ENCODE results near the gene CDH4. TPM values are rescaled to one million over a fixed set of nuclear protein-coding genes. Genes with fewer than 3 reads are reported as not detected.

The CDH4 gene
- total RNA-seq, 2 donors from 2014 or later: not detected

GRCh38 chr20:61684583-61685235 lies 432.6 kb downstream of the CDH4 start:
- no peak for ATAC-seq (ENCODE audit: insufficient number of reproducible peaks, low FRiP score, low read depth)
- H3K27me3 ChIP-seq (replicated peaks; ENCODE audit: insufficient read depth): no peaks in the 10 kb centered on the region

GRCh38 chr20:61685462-61685861 lies 433.4 kb downstream of the CDH4 start:
- no peaks in the 10 kb centered on the region for H3K27me3 ChIP-seq (replicated peaks; ENCODE audit: insufficient read depth)
- no peak for TF ChIP-seq CTCF (IDR thresholded peaks at IDR 0.05)
- H3K4me3 ChIP-seq: no peak overlapping the region
- no peaks in the 10 kb centered on the region for H3K36me3 ChIP-seq
- no peak for DNase-seq (ENCODE audit: low spot score)
- ATAC-seq (ENCODE audit: insufficient number of reproducible peaks, low FRiP score, low read depth): no peak
- no peak overlapping the region for H3K27ac ChIP-seq
- no peaks in the 10 kb centered on the region for H3K4me1 ChIP-seq (ENCODE audit: control insufficient read depth in 1 of 2, low read depth in 2 of 2)
- no peaks in the 10 kb centered on the region for H3K9me3 ChIP-seq

More at GRCh38 chr20:61684583-61685235, 432.6 kb downstream of the CDH4 start:
- no peak for DNase-seq (ENCODE audit: low spot score)
- H3K9me3 ChIP-seq: no peaks in the 10 kb centered on the region
- no peak for TF ChIP-seq CTCF (IDR thresholded peaks at IDR 0.05)
- H3K27ac ChIP-seq: no peak overlapping the region
- no peak overlapping the region for H3K4me3 ChIP-seq
- H3K36me3 ChIP-seq: no peaks in the 10 kb centered on the region
- H3K4me1 ChIP-seq (ENCODE audit: control insufficient read depth in 1 of 2, low read depth in 2 of 2): no peaks in the 10 kb centered on the region

DNA sequence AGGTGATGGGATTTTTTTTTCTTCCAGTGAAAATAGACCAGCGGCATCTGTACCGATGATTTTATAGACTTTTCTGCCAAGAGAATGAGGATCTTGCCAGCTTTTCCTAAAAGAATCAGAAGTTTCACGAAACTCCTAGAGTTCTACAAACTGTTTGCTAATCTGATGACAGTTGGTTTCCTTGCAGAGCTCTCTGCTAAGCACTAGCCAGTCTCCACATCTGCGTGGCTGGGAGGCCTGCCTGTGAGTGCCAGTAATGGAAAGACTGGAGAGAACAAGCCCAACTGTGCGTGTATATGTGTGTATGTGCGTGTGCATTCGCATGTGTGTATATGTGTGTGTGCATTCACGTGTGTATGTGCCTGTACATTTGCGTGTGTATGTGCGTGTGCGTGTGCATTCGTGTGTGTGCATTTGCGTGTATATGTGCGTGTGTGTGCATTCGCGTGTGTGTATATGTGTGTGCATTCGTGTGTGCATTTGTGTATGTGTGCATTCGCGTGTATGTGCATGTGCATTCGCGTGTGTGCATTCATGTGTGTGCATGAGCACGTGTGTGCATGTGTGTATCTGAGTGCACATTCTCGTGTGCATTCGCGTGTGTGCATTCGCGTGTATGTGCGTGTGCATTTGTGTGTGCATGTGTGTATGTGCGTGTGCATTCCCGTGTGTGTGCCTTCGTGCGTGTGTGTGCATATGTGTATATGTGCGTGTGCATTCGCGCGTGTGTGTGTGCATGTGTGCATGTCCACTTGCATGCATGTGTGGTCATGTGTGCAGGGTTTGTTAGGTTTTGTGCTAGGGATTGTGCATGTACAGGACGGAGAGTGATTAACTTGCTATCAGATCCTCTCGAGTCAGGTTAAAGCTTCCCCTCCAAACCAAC lies 434.2 kb downstream of the CDH4 start:
- TF ChIP-seq CTCF (IDR thresholded peaks at IDR 0.05): no peak
- no peak overlapping the region for H3K27ac ChIP-seq
- ATAC-seq (ENCODE audit: insufficient number of reproducible peaks, low FRiP score, low read depth) (no peak), DNase-seq (ENCODE audit: low spot score) (no peak)
- no peak overlapping the region for H3K4me3 ChIP-seq
- H3K4me1 ChIP-seq (ENCODE audit: control insufficient read depth in 1 of 2, low read depth in 2 of 2): no peaks in the 10 kb centered on the region
- no peaks in the 10 kb centered on the region for H3K36me3 ChIP-seq
- H3K27me3 ChIP-seq (replicated peaks; ENCODE audit: insufficient read depth): no peaks in the 10 kb centered on the region
- H3K9me3 ChIP-seq: no peaks in the 10 kb centered on the region

GRCh38 chr20:61688411-61688810 lies 436.4 kb downstream of the CDH4 start:
- H3K27me3 ChIP-seq (replicated peaks; ENCODE audit: insufficient read depth): no peaks in the 10 kb centered on the region
- DNase-seq (ENCODE audit: low spot score) (no peak), ATAC-seq (ENCODE audit: insufficient number of reproducible peaks, low FRiP score, low read depth) (no peak)
- no peak overlapping the region for H3K4me3 ChIP-seq
- no peaks in the 10 kb centered on the region for H3K36me3 ChIP-seq
- no peaks in the 10 kb centered on the region for H3K4me1 ChIP-seq (ENCODE audit: control insufficient read depth in 1 of 2, low read depth in 2 of 2)
- no peaks in the 10 kb centered on the region for H3K9me3 ChIP-seq
- TF ChIP-seq CTCF (IDR thresholded peaks at IDR 0.05): no peak
- H3K27ac ChIP-seq: no peak overlapping the region

DNA sequence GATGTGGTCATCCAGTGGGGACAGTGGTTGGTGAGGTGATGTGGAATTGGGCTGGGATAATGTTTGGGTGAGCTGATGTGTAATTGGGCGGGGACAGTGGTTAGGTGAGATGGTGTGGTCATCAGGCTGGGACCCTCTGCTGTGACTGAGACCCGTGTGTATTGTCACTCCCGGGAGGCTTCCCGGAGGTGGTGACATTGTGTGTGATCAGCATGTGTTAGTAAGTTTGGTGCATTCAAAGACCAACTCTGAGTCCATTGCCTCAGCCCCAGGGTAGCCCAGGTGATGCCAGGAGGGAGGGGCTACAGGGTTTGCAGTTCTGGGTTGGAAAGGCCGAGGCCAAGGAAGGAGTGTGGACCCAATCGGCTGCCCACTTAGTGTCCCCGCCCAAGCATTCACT lies 438.1 kb downstream of the CDH4 start:
- Histone ChIP-seq H3K27me3 (replicated peaks; ENCODE audit: insufficient read depth) (no peaks in the 10 kb centered on the region), H3K4me1 (ENCODE audit: control insufficient read depth in 1 of 2, low read depth in 2 of 2) (no peaks in the 10 kb centered on the region), H3K27ac (no peak overlapping the region), H3K4me3 (no peak overlapping the region), H3K36me3 (no peaks in the 10 kb centered on the region), H3K9me3 (no peaks in the 10 kb centered on the region)
- TF ChIP-seq CTCF (IDR thresholded peaks at IDR 0.05): no peak
- ATAC-seq (ENCODE audit: insufficient number of reproducible peaks, low FRiP score, low read depth): no peak
- DNase-seq (ENCODE audit: low spot score): no peak
